Ammon's horn (tissue), 1 donor: ENCODE data around the gene TNFRSF1A.

Experiments used
- DNase-seq: peaks from one replicate; pipeline ENCODE4 v3.0.0-alpha.2; 2016; ENCODE audit warnings: low spot score

The TNFRSF1A gene

GRCh38 chr12:6323340-6323994 is 18.4 kb downstream of the TNFRSF1A start:
- peak; percentile 67 for DNase-seq

DNA sequence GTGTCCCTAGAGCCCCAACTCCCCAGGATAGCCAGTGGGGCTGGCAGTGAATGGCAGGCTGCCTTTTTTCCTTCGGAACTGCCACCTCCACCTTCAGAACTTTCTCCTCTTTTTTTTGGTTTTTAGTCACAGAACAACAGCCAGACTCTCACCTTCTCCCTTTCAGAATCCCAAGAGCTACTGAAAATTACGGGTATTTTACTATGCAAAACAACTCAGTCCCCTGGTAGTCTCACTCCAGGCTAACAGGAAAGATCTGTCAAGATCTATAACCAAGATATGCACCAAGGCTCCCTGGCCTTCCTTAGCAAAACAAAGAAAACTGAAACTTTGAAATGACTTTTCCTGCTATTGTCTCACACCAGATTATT is 18.9 kb downstream of the TNFRSF1A start:
- no peak for DNase-seq

DNA sequence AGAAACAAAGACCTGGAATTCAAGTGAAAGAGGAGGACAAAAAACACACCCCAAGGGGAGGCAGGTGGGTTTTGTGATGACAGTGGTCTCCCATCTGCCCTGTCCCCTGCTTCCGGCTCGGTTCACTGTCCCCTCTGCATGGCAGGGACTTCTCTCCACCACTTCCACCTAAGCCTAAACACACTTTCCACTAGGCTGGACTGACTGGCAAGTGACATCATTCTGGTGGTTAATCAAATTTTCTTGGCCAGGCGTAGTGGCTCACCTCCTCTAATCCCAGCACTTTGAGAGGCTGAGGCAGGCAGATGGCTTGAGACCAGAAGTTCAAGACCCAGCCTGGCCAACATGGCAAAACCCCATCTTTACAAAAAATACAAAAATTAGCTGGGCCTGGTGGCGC is 19.5 kb downstream of the TNFRSF1A start:
- no peak for DNase-seq

DNA sequence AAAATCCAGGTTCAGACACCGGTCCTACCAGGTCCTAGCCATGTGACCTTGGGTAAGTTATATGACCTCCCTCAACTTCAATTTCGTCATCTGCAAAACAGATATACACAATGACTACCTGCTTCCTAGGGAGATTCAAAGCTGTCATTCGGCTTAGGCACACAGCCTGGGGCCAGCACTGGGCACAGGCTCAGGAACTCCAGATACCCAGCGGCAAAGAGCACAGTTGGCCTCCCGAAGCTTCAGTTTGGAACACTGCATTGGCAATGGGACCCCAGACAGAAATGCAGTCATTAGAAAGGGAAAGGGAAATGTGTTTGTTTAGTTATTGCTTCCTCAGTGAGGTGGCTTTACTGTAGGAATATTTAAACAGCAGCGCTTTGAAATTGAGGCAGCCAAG is 20.0 kb downstream of the TNFRSF1A start:
- no peak for DNase-seq

DNA sequence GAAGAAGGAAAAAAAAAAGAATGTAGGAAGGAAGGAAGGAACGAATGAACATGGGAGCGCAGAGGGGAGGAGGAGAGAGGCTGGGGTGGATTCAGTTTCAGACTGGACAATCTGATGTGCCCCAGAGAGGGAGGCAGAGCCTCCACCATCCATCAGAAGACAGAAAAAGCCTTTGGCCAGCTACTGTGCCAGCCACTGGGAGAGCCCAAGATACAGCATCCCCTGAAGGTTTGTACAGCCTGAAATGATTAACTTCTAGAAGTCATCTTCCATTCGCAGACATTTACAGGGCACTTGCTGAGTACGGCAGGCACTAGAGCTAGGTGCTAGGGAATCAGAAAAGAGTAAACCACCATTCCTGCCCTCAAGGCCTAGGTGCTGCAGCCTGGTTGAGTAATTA is 22.4 kb downstream of the TNFRSF1A start:
- no peak for DNase-seq

- no peak for DNase-seq
Measured at GRCh38 chr12:6318440-6318879, 23.4 kb downstream of the TNFRSF1A start.

- no peak for DNase-seq
Measured at GRCh38 chr12:6317693-6318439, 24.0 kb downstream of the TNFRSF1A start.

- DNase-seq: no peak
Measured at GRCh38 chr12:6316921-6317692, 24.8 kb downstream of the TNFRSF1A start.

GRCh38 chr12:6315704-6316597 is 25.9 kb downstream of the TNFRSF1A start:
- DNase-seq: no peak

GRCh38 chr12:6315184-6315583 is 26.7 kb downstream of the TNFRSF1A start:
- no peak for DNase-seq

- DNase-seq: no peak
Measured at GRCh38 chr12:6314776-6315175, 27.1 kb downstream of the TNFRSF1A start.

- no peak for DNase-seq
Measured at GRCh38 chr12:6313326-6313940, 28.4 kb downstream of the TNFRSF1A start.

GRCh38 chr12:6312529-6313325 is 29.1 kb downstream of the TNFRSF1A start:
- DNase-seq: no peak

GRCh38 chr12:6311822-6312528 is 29.9 kb downstream of the TNFRSF1A start:
- no peak for DNase-seq

GRCh38 chr12:6310771-6311610 is 30.9 kb downstream of the TNFRSF1A start:
- no peak for DNase-seq

- DNase-seq: peak; percentile 67
Measured at GRCh38 chr12:6307529-6307928, 34.3 kb downstream of the TNFRSF1A start.

GRCh38 chr12:6306599-6307220 is 35.2 kb downstream of the TNFRSF1A start:
- no peak for DNase-seq

DNA sequence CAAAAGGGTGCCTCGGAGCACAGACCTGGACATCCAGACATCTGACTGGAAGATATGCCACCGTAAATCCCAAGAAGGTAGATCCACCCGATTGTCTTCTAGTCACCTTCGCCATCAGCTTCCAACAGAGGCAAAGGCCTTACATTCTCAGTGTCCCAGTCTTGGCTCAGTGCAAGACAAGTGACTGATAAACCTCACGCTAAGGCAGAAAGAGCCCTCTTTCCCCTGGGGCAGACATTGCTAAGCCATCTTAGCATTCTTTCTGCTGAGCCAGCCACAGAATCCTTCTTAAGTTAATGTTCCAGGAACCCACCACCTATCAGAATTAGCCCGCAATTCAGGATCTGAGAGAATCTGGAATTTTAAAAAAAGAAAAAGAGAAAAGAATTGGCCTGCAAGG is 35.7 kb downstream of the TNFRSF1A start:
- no peak for DNase-seq

GRCh38 chr12:6303071-6303470 is 38.8 kb downstream of the TNFRSF1A start:
- DNase-seq: no peak
